Measurements from ENCODE around the gene SLC11A1.
A peak's percentile ranks its signal among the peaks of the same experiment; 100 is the strongest.

SLC11A1 gene

DNA sequence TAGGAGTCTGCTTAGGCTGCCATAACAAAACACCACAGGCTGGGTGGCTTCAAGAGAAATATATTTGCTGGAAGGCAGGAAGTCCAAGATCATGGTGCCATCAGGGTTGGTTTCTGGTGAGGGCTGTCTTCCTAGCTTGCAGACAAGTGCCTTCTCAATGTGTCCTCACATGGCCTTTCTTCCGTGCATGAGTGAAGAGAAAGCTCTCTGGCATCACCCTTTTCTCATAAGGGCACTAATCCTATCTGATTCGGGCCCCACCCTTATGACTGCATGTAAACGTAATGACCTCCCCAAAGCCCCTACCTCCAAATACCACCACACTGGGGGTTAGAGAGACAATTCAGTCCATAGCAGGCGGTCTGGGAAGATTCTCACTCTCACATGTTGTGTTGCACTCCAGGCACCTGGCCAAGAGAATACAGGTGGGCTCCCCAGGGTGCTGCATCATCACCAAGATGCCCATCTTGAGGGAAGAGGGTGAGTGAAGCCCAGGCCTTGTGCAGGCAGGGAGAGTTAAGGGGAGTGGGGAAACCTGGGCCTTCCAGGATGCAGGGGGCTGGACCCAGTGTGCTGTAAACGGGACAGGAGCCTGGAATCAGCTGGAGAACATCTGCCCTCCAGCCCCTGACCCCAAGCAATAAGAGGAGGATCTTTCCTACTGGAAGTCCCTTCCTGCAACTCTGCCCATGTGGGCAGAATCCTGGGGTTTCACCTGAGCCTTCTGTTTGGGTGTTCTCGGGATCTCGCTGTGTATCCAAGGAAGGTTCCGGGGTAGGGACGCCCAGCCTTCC is 15.3 kb upstream of the SLC11A1 start:
- DNase-seq: no peak

DNA sequence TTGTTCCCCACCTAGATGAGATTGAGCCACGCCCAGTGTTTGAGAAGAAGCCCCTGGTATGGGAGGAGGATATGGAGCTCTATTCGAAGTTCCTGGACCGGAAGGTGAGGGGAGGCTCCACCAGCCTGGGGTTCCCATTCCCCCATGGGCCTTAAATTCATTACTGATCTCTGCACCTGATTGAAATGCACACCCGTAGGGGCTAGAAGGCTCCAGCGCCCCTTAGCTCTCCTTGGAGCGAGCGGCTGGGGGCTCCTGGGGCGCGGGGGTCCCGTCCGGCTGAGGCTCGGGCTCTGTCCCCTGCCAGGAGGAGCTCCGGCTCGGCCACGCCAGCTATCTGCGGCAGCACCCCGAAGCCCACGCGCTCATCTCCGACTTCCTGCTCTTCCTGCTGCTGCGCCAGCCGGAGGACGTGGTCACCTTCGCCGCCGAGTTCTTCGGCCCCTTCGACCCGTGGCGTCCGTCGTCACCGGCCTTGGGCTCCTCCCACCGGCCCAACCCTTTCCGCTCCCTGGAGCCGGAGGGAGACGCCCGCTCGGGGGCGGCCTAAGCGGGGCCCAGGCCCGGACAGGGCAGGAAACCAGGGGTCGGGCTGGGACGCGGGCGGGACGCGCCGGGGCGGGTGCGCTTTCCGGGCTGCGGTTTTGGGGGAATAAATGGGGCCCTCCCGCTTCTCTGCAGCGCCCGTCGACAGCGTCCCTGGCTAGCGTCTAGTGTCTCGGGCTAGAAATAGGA is 14.5 kb upstream of the SLC11A1 start:
- DNase-seq: peak; percentile 45 to 81 (median 52)

DNA sequence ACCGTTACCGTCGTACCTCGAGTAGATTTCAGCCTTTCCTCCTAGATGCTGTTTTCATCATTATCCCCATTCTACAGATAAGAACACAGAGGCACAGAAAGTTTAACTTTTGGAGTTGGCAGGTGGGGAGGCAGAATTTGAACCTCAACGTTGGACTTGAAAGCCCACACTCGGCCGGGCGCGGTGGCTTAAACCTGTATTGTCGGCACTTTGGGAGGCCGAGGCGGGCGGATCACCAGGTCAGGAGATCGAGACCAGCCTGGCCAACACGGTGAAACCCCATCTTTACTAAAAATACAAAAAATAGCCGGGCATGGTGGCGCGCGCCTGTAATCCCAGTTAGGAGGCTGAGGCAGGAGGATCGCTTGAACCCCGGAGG is 13.9 kb upstream of the SLC11A1 start:
- no peak for DNase-seq

DNA sequence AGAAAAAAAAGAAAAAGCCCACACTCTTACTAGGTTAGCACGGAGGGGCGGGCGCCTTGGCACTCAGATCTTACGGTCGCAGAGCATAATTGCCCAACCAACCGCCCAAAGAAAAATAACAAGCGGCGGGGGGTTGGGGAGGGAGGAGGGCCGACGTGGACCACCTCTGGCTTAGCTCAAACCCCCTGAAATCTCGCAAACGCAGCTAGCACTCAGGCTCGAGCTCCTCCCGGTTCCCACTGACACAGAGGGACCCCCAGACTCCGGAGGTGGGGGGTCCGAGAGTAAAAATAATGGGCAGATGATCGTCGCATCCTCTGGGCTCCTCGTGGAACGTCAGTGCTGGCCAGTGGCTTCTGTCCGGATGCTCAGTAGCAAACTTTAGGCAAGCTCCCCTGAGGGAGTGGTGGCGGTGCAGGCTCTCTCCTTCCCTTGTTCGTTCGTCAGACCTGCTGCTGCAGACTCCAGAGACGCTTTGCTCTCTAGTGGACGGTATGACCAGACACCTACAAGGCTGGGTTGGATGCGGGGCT is 13.4 kb upstream of the SLC11A1 start:
- DNase-seq: no peak

DNA sequence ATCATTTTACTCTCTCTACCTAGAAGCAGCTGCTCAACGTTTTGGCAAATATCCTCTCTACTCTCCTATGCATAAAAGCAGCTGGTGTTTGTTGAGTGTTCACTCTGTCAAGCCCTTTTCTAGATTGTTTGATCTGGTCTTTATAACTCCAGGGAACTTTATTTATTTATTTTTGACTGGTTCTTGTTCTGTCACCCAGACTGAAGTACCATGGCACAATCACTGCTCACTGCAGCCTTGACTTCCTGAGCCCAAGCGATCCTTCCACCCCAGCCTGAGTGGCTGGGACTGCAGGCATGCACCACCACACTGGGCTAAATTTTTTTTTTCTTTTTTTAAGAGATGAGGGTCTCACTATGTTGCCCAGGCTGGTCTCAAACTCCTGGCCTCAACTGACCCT is 12.7 kb upstream of the SLC11A1 start:
- DNase-seq: no peak

DNA sequence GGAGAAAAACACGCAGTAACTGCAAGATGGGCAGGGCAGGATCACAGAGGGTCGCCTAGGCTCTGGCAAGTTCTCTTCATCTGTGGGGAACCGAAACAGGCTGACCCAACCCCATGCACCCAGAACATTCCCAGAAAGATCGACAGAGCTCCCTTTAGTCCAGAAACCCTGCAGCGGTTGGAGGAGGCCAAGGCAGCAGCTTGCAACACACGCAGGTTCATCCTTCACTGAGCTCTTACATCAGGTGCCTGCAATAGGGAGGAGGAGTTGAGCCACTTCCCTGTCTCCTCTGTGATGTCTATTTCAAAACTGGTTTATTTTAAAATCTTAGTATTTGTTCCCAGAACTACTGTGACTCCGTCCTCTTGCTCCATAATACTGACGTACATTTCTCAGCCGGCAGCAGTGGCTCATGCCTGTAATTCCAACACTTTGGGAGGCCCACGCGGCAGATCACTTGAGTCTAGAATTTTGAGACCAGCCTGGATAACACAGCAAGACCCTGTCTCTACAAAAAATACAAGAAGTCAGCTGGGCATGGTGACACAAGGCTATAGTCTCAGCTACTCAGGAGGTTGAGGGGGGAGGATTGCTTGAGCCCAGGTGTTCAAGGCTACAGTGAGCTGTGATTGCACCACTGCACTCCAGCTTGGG is 11.5 kb upstream of the SLC11A1 start:
- DNase-seq: no peak

DNA sequence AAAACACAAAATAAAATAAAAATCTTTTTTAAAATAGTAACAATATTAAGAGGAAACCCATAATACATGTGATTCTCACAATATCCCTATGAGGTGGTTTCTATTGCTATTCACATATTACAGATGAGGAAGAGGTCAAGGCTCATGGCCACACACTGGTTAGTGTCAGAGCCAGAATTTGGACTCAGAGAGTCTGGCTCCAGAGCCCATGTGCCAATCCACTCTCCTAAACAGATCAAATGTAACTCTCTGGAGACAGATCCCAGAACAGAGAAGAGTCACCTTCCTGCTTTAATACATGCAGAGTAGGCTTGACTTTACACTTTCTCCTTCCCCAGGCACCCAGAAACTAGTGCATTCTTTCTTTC is 10.1 kb upstream of the SLC11A1 start:
- DNase-seq: no peak

DNA sequence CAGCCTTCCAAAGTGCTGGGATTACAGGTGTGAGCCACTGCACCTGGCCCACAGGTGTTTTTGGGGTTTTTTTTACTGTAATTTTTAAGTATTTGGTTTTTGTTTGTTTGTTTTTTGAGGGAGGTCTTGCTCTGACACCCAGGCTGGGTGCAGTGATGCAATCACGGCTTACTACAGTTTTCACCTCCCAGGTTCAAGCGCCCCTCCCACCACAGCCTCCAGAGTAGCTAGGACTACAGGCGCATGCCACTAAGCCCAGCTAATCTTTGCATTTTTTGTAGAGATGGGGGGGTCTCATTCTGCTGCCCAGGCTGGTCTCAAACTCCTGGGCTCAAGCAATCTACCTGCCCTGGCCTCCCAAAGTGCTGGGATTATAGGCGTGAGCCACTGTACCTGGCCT is 7.3 kb upstream of the SLC11A1 start:
- no peak for DNase-seq

DNA sequence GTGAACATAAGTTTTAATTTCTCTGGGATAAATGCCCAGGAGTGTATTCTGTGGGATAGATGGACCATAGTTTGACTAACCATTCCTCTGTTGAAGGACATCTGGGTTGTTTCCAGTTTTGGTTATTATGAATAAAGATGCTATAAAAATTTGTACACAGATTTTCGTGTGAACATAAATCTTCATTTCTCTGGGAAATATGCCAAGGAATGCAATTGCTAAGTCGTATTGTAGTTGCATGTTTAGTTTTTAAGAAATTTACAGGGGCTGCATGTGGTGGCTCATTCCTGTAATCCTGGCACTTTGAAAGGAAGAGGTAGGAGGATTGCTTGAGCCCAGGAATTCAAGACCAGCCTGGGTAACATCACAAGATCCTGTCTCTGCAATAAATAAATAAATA is 6.9 kb upstream of the SLC11A1 start:
- DNase-seq: no peak

DNA sequence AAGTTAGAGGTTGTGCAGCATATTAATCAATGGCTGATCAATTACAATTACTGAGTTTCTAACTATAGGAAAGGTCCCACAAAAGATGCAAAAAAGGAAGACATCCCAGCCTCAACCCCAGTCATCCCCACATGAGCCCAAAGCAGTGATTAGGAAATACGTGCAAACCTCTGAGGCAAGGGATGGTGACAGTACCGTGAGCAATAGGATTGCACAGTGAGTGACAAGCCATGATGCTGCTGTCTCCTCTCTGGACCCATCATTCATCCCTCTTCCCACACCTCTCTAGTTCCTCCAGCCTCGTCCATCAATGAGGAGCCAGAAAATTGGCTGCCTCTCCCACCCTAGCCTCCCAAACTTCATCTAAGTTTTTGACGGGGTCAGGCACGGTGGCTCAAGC is 4.0 kb upstream of the SLC11A1 start:
- no peak for DNase-seq

DNA sequence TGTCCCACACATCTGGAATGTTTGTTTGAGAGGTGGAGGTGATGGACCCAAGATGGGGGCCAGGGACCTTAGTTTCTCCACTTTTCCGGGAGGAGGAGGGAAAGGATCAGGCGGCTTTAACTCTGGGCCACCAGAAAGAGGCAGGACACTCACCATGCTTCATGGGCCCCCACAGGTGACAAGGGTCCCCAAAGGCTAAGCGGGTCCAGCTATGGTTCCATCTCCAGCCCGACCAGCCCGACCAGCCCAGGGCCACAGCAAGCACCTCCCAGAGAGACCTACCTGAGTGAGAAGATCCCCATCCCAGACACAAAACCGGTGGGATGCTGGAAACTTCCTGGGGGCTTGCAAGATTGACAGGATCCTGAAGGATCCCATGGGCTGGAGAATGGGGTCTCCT is 712 bp downstream of the SLC11A1 start:
- no peak for DNase-seq

DNA sequence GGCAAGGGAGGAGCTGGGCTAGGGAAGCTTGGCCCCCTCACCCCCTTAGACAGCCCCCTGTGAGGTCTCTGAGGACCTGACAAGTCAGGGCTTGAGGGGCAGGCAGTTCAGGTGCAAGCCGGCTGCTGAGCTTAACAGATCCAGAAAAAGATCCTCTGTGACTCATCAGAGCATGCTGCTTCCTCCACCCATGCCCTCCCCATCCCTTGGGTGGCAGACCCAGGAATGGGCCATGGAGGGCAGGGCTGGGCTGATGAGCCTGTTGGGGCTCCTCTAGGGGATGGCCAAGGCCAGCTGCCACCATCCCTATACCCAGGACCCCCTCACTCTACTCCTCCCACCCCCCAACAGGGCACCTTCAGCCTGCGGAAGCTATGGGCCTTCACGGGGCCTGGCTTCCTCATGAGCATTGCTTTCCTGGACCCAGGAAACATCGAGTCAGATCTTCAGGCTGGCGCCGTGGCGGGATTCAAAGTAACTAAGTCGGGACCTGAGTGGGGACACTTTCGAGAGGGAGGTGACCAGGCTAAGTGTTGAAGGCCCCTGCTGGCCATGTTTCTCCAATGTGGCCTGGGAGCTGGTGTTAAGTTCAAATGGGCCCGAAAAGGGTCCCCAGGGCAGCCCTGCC is 1.9 kb downstream of the SLC11A1 start:
- no peak for DNase-seq

DNA sequence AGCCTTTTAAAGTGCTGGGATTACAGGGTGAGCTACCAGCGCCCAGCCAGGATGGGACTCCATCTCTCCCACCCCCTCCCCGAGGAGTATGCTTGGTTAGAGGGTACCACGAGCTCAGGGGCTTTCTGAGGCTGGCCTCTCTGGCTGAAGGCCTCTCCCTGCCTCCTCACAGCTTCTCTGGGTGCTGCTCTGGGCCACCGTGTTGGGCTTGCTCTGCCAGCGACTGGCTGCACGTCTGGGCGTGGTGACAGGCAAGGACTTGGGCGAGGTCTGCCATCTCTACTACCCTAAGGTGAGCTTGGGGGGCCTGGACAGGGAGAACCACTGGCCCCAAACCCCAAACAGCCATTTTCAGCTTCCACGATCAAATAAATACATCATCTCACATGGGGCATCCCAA is 2.9 kb downstream of the SLC11A1 start:
- no peak for DNase-seq

DNA sequence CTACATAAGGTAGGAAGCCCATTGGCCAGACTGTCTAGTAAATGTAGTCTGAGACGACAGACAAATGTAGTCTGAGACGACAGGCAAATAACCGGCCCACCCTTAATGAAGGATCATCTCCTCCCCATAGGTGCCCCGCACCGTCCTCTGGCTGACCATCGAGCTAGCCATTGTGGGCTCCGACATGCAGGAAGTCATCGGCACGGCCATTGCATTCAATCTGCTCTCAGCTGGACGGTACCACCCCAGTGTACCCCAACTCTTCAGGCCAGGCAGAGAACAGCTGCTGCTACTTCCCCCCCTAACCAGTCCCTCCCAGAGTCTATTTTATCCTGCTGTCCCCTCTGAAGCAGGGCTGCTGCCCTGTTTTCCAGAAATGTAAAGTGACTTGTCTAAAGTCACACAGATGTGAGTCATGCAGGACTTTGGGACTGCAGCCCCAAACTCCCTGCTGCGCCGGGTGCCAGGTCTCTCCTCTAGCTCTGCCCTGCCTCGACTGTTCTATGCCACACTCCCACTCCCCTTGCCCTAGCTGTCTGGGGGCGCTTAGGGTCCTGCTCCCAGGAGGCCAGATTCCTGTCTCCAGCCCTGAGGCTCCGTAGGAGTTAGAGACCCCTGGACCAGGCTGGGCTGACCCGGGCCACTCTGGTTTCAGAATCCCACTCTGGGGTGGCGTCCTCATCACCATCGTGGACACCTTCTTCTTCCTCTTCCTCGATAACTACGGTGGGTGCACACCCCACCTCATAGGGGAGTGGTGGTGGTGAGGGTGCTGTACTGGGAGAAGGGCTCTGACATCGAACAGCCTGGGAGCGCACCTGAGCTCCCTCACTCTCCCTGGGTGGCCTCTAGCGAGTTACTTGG is 4.7 kb downstream of the SLC11A1 start:
- DNase-seq: no peak

DNA sequence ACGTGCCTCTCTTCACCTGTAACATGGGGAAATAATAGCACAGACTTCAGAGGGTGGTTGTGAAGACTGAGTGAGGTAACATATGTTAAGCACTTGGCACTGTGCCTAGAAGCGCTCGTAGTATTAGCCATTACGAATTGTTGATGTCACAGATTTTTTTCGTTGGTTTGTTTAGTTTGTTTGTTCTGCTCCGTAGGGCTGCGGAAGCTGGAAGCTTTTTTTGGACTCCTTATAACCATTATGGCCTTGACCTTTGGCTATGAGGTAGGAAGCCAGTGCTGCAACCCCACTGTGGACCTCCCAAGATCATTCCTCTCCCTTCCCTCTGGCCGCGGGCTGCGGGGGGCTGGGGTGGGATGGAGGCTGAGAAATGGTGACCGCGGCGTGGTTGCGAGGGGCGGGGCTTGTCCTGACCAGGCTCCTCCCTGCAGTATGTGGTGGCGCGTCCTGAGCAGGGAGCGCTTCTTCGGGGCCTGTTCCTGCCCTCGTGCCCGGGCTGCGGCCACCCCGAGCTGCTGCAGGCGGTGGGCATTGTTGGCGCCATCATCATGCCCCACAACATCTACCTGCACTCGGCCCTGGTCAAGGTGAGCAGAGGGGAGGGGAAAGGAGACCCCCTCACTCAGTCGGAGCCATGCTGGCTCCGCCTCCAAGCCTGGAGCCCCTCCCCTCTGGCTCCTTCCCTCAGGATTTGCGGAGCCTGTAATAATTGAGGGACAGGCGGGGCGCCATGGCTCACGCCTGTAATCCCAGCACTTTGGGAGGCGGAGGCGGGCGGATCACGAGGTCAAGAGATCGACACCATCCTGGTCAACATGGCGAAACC is 5.5 kb downstream of the SLC11A1 start:
- DNase-seq: no peak

DNA sequence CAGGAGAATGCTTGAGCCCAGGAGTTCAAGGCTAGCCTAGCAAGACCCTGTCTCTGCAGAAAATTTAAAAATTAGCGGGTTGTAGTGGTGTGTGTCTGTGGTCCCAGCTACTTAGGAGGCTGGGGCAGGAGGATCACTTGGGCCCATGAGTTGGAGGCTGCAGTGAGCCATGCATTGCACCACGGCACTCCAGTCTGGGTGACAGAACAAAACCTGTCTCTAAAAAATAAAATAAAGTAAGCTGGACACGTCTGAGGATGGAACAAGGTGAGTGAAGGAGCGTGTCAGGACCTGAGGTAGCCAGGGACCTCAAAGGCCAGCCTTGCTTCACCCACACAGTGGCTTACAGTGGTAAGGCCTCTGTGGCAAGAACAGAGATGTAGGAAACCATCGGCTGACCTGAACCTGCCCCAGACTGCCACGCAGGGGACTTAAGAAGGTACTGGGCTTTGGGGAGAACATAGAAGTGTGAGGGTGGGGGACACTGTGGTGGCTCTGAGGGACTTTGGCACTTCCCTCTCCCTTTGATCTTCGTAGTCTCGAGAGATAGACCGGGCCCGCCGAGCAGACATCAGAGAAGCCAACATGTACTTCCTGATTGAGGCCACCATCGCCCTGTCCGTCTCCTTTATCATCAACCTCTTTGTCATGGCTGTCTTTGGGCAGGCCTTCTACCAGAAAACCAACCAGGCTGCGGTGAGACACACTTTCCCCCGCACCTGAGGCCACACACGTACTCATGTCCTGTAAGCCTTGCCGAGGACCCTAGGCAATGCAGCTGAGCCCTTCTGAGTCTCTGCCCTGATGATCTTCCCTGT is 7.5 kb downstream of the SLC11A1 start:
- no peak for DNase-seq

DNA sequence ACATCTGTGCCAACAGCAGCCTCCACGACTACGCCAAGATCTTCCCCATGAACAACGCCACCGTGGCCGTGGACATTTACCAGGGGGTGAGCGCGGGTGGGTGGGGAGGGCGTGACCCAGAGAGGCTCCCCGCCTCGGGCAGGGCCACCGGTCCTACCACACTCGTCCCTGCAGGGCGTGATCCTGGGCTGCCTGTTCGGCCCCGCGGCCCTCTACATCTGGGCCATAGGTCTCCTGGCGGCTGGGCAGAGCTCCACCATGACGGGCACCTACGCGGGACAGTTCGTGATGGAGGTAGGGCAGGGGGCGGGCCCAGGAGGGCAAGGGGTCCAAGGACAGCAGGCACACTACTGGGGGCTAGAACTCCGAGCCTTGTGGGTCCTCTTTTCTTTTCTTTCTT is 9.1 kb downstream of the SLC11A1 start:
- no peak for DNase-seq

DNA sequence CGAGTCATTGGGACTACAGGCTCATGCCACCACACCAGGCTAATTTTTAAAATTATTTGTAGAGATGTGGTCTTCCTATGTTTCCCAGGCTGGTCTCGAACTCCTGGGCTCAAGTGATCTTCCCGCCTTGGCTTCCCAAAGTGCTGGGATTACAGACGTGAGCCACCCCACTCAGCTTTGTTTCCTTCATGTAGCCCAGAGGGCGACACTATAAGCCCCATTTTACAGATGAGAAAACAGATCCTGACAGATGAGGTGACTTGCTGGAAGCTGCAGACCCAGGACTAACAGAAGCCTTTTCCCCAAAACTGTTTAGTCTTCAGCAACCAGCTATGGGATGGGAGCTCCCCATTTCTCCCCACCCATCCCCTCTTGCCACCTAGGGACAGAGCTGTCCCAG is 10.4 kb downstream of the SLC11A1 start:
- no peak for DNase-seq

DNA sequence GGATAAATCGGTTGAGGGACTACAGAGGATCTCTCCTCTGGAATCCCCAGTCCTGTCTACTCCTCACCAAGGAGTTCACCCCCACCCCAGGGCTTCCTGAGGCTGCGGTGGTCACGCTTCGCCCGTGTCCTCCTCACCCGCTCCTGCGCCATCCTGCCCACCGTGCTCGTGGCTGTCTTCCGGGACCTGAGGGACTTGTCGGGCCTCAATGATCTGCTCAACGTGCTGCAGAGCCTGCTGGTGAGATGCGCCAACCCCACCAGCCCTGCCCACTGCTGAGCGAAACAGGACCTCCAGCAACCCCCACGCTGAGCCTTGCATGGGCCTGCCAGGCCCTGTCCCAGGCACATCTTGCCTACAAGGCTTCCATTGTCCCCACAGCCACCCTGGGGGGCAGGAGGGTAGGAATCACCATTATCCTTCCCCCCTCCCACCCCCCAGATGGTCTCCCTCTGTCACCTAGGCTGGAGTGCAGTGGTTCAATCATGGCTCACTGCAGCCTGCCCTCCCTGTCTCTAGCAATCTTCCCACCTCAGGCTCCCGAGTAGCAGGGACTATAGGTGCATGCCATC is 10.9 kb downstream of the SLC11A1 start:
- no peak for DNase-seq

DNA sequence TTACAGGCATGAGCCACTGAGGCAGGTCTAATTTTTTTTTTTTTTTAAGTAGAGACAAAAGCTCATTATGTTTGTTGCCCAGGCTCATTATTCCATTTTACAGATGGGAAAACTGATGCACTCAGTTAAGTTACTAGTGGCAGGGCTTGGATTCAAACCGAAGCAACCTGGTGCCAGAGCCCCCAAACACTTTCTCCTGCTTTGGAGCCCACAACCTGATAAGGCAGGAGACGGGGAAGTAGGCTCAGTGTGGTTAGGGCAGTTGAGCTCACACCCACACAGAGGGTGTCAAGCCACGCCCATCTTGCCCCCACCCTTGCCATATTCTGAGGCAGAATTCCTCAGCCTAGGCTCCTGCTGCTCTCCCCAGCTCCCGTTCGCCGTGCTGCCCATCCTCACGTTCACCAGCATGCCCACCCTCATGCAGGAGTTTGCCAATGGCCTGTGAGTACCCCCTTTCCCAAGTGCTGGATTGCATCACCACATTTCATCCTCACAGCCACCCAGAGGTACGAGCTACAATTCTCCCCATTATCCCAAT is 11.7 kb downstream of the SLC11A1 start:
- peak in 2 of 5 experiments; percentile 51 to 56 for DNase-seq
